GM12864 (cell line): ENCODE data around the gene ZNF697.

ENCODE experiments used
- DNase-seq: peaks from one replicate; pipeline ENCODE4 v3.0.0-alpha.2; 2011; ENCODE audit warnings: low read depth
- H3K4me3 ChIP-seq: 2 replicates; pipeline ENCODE4 v1.5.1; 2011; ENCODE audit warnings: mild to moderate bottlenecking, low read depth, low read length, control low read depth
- TF ChIP-seq, protein P1 (sequence below): IDR thresholded peaks from 2 replicates; pipeline ENCODE4 v1.5.1; 2011; ENCODE audit warnings: low read depth, mild to moderate bottlenecking, moderate library complexity, low read length, control low read depth, inconsistent platforms; ENCODE audit errors: missing control alignments

ZNF697 gene

GRCh38 chr1:119639109-119639508, 9.0 kb downstream of the ZNF697 start:
- H3K4me3 ChIP-seq: no peak overlapping the region
- no peak for DNase-seq
- TF ChIP-seq, protein P1, sequence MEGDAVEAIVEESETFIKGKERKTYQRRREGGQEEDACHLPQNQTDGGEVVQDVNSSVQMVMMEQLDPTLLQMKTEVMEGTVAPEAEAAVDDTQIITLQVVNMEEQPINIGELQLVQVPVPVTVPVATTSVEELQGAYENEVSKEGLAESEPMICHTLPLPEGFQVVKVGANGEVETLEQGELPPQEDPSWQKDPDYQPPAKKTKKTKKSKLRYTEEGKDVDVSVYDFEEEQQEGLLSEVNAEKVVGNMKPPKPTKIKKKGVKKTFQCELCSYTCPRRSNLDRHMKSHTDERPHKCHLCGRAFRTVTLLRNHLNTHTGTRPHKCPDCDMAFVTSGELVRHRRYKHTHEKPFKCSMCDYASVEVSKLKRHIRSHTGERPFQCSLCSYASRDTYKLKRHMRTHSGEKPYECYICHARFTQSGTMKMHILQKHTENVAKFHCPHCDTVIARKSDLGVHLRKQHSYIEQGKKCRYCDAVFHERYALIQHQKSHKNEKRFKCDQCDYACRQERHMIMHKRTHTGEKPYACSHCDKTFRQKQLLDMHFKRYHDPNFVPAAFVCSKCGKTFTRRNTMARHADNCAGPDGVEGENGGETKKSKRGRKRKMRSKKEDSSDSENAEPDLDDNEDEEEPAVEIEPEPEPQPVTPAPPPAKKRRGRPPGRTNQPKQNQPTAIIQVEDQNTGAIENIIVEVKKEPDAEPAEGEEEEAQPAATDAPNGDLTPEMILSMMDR: no peak

DNA sequence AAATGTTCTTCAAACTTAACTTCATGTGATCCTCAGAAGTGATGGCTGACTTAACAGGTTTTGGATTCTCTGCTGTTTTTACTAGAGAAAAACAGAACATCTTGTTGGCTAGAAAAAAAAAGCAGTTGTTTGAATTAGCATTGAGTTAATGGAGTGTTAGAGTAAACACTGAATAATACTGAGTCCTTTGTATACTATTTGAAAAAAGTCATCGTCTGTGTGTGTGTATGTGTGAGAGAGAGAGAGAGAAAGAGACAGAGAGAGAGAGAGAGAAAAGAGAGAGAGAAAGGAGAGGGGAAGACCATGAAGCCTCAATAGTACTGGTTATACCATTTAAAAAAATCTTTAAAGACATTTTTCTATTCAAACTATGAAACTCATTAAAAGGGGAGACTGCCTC, 10.4 kb downstream of the ZNF697 start:
- DNase-seq: no peak
- TF ChIP-seq, protein P1: no peak

DNA sequence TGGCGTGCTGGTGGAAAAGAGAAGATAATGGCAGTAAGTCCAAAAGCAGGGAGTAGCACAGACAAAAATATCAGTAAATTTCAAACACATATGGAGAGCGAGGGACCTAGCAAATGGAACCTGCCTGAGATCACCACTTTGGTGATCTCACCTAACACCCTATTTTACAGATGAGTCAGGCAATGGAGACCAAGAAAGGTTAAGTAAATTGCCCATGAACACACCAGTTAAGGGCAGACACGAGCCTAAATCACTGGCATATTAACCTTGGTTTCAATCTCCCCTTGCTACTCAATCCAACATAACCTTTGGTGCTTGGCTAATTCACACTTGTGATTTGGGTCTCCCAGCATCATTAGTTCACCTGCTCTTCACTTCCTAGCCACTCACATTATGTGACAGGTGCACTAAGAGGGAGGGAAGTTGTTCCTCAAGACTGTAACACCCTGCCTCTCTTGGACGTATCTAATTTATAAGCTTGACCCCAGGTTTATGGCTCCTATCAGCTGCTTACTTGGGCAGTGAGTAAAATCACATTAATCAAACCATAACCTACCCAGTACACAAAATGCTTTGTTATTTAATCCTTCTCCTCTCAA, 11.5 kb downstream of the ZNF697 start:
- no peak for DNase-seq
- TF ChIP-seq, protein P1: no peak
- no peak overlapping the region for H3K4me3 ChIP-seq

More for the DNA sequence above, 10.4 kb downstream of the ZNF697 start:
- no peak overlapping the region for H3K4me3 ChIP-seq

DNA sequence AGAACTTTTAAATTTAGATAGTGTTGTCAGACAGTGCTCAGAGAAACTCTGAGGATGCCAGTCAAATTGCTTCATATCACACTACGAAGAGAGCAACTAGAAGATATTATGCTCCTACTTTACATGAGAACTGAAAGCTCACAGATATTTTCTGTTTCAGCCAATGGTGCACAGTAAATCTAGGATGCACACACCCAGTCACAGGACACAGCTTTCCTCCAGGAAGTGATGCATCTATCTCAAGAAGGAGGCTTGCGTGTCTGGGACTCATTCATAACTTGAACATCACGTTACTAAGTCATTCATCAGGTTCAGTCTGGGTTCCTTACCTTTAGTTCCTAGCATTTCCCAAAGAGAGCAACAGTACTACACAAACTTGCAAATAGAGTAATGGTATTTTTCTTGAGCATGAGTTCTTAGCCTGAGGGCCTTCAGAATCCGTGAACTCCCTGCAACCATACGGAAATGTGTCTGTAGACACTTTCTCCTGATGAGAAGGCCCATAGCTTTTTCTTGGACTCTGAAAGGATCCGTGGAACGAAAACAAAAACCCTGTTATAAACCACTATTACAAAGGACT, 12.2 kb downstream of the ZNF697 start:
- TF ChIP-seq, protein P1: no peak
- no peak overlapping the region for H3K4me3 ChIP-seq
- DNase-seq: peak; percentile 31

GRCh38 chr1:119634016-119634415, 14.1 kb downstream of the ZNF697 start:
- H3K4me3 ChIP-seq: no peak overlapping the region
- TF ChIP-seq, protein P1: no peak

DNA sequence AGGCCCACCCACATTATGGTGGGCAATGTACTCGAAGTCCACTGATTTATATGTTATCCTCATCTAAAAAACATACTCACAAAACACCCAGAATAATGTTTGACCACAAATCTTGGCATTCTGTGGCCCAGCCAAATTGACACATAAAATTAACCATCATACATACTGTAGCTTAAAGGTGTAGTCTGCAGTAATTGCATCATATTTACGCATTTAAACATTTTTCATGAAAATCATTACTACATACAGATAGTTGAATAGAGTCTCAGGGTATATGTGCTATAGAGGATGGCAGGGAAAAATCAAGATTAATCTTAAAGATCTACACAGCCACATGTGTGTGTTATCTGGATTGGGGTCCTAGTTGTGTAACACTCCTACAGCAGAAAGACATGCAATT, 14.5 kb downstream of the ZNF697 start:
- TF ChIP-seq, protein P1: no peak
- DNase-seq: no peak
- H3K4me3 ChIP-seq: no peak overlapping the region

More at GRCh38 chr1:119634016-119634415, 14.1 kb downstream of the ZNF697 start:
- DNase-seq: no peak

GRCh38 chr1:119632841-119633240, 15.2 kb downstream of the ZNF697 start:
- H3K4me3 ChIP-seq: no peak overlapping the region
- TF ChIP-seq, protein P1: no peak
- no peak for DNase-seq
